Thoracic aorta (tissue), 2 donors: Measurements from ENCODE around the gene NEK10. TPM values are rescaled to one million over a fixed set of nuclear protein-coding genes. Genes with fewer than 3 reads are reported as not detected.

ENCODE experiments used
- ATAC-seq: fragments of 150-250 bp; one replicate; pipeline ENCODE4 v1.8.0; 2017; ENCODE audit warnings: low read depth; ENCODE audit not compliant: insufficient number of reproducible peaks, low FRiP score
- DNase-seq: peaks from one replicate; pipeline ENCODE4 v3.0.0-alpha.2; 2020; ENCODE audit warnings: low spot score
- H3K27ac ChIP-seq, 2 donors: fragments of 200-600 bp; sonication (generic); 1 replicate in 1 of 2; 2 replicates in 1 of 2; pipeline ENCODE4 v1.5.1; 2016; ENCODE audit warnings: mild to moderate bottlenecking in 2 of 2, moderate library complexity in 2 of 2
- H3K27me3 ChIP-seq: fragments of 200-600 bp; sonication (generic); replicated peaks from 2 replicates; pipeline ENCODE4 v1.6.0; 2016; ENCODE audit warnings: mild to moderate bottlenecking; ENCODE audit not compliant: insufficient read depth
- H3K36me3 ChIP-seq: fragments of 200-600 bp; sonication (generic); one replicate; pipeline ENCODE4 v1.5.1; 2016
- H3K4me1 ChIP-seq, 2 donors: fragments of 200-600 bp; sonication (generic); 1 replicate in 1 of 2; 2 replicates in 1 of 2; pipeline versions ENCODE4 v1.5.1 to v1.6.0; 2016; ENCODE audit warnings: low read depth in 2 of 2, mild to moderate bottlenecking in 1 of 2; ENCODE audit not compliant: control insufficient read depth in 1 of 2
- H3K4me3 ChIP-seq: fragments of 200-600 bp; sonication (generic); 2 replicates; pipeline ENCODE4 v1.5.1; 2016; ENCODE audit warnings: mild to moderate bottlenecking
- H3K9me3 ChIP-seq: fragments of 200-600 bp; sonication (generic); 2 replicates; pipeline ENCODE4 v1.5.1; 2016
- CTCF ChIP-seq: fragments of 200-600 bp; sonication (generic); IDR thresholded peaks from one replicate; pipeline ENCODE4 v1.5.1; 2019; ENCODE audit warnings: antibody characterized with exemption
- total RNA-seq, 2 donors: library from RNA; depleted of rRNA; stranded (reverse); fragments of >200 nt; gene quantifications; one replicate each; pipeline versions ENCODE4 v1.1.0 to v1.2.3, GENCODE V29; 2016

NEK10 gene
- total RNA-seq, 2 donors from 2014 or later, result 0.68 to 21.4 TPM

DNA sequence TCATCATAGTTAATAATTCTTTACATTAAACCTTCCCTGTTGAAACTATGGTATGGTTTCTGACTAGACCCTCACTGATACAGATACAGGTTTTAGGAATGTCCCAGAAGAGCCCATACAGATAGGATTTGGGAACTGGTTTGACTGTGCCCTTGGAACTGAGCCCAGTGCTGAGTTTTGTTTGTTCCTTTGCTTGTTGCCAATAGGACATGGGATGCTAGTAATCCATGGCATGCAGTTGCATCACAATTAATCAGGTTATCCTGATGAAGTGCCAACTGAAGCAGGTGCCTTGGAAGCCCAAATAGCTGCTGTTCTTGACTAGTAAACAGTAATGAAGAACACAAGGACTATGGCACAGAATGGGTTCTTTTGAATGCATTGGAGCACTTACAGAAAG is 230.6 kb downstream of the NEK10 start:
- no peaks in the 10 kb centered on the region for H3K27me3 ChIP-seq
- no peak for DNase-seq
- TF ChIP-seq CTCF, result no peak
- no peak overlapping the region for H3K4me3 ChIP-seq
- ATAC-seq, result no peak
- H3K4me1 ChIP-seq, result peaks cover 0 to 5% of the 10 kb centered on the region in 2 donors
- H3K9me3 ChIP-seq, result no peaks in the 10 kb centered on the region
- no peak overlapping the region for H3K27ac ChIP-seq
- H3K36me3 ChIP-seq, result no peaks in the 10 kb centered on the region

GRCh38 chr3:27138005-27138404 is 231.2 kb downstream of the NEK10 start:
- no peak for TF ChIP-seq CTCF
- no peaks in the 10 kb centered on the region for H3K36me3 ChIP-seq
- ATAC-seq (no peak), DNase-seq (no peak)
- H3K4me1 ChIP-seq, result peaks cover 0 to 5% of the 10 kb centered on the region in 2 donors
- no peak overlapping the region for H3K4me3 ChIP-seq
- H3K27ac ChIP-seq, result no peak overlapping the region
- H3K27me3 ChIP-seq, result no peaks in the 10 kb centered on the region
- H3K9me3 ChIP-seq, result no peaks in the 10 kb centered on the region

- Histone ChIP-seq H3K27ac (no peak overlapping the region), H3K27me3 (no peaks in the 10 kb centered on the region), H3K4me1 (peaks cover 0 to 5% of the 10 kb centered on the region in 2 donors), H3K9me3 (no peaks in the 10 kb centered on the region), H3K36me3 (no peaks in the 10 kb centered on the region), H3K4me3 (no peak overlapping the region)
- DNase-seq (no peak), ATAC-seq (peak; percentile 72)
- peak; percentile 90 for TF ChIP-seq CTCF
Measured at GRCh38 chr3:27134171-27134796, 234.9 kb downstream of the NEK10 start.

DNA sequence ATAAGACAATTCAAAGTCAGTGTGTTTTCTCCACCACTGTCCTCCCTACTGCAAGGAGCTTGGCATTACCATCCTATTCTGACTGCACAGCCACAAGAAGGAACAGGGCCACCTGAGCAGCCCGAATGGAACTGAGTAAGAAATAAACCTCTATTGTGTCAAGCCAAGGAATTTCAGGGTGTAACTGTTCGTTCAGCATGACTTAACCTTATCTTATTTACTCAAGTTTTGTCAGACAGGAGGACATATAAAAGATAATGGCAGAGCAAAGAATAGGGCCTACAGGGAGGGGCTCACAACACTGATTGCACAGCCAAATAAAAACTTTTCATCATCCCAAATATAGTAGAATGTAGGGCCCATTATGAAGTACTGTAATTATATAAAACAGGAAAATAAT is 236.1 kb downstream of the NEK10 start:
- Histone ChIP-seq H3K4me3 (no peak overlapping the region), H3K27me3 (no peaks in the 10 kb centered on the region), H3K36me3 (no peaks in the 10 kb centered on the region), H3K4me1 (no peaks in the 10 kb centered on the region), H3K9me3 (no peaks in the 10 kb centered on the region), H3K27ac (no peak overlapping the region)
- no peak for DNase-seq
- no peak for ATAC-seq
- no peak for TF ChIP-seq CTCF

DNA sequence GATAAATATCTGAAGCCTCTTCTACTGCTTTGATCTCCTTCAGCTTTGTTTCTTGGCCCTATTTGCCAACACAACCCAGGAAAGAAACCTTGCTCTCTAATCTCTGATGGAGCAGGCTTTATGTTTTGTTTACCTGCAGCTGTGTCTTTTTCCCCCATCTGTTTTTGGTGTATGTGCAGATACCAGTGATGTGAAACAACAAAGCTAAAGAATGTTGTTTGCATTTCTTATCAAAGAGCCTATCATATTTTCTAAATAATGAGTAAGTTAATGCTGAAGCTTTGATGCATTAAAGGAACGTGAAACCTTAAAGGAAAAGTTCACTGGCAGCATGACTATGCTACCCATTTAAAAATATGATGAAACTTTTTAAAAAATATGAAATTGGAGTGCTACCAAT is 238.4 kb downstream of the NEK10 start:
- no peak overlapping the region for H3K27ac ChIP-seq
- H3K36me3 ChIP-seq, result no peaks in the 10 kb centered on the region
- ATAC-seq (no peak), DNase-seq (no peak)
- H3K4me1 ChIP-seq, result no peaks in the 10 kb centered on the region
- H3K9me3 ChIP-seq, result no peaks in the 10 kb centered on the region
- H3K4me3 ChIP-seq, result no peak overlapping the region
- TF ChIP-seq CTCF, result no peak
- no peaks in the 10 kb centered on the region for H3K27me3 ChIP-seq
